CD4-positive, alpha-beta T cell treated with Interleukin-10 for 1 hour (primary cell): ENCODE measurements around the gene CMTM7.

Source experiments
- DNase-seq: peaks from one replicate; pipeline ENCODE4 v3.0.0-alpha.2; 2020

Gene CMTM7

DNA sequence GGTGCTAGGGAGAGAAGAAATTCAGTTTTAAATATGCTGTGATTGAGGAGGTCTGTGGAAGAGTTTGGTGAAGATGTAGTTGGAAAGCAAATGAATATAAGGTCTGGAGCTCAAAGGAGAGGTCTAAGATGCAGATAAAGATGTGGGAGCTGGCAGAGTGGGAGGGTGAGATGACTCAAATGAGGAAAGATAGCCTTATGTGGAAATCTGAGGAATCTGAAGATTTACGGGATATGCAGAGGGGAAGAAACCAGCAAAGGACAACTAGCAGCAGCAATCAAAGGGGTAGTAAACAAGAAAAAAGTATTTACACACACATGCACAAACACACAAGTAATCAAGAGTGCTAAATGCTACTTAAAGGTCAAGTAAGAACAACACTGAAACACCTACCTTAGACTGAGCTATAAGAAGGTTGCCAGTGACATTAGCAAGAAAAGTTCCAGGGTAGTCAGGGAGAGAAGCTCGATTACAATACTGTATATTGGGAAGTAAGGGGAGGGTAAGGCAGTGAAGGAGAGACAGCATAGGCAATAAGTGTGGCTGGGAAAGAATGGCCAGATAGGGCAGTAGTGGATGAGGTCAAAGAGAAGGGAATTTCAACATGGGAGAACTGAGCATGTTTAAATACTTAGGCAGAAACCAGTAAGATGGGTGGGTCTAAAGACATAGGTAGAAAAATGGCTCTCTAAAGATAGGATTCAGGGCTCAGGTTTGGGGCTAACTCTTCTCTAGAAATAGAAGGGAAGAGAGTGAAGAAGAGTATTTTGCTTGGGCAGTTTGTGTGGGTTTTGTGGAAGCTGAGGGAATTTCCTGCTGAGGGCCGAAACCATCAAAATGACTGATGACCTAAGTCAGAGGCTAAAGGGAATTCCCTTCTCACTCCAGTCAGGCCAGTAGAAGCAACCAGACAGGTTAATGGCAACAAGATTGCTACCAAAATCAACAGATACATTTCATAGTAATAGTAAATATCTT lies 102.1 kb downstream of the CMTM7 start:
- DNase-seq, result no peak

- DNase-seq, result no peak
Observed at GRCh38 chr3:32495085-32495484, 103.4 kb downstream of the CMTM7 start.

DNA sequence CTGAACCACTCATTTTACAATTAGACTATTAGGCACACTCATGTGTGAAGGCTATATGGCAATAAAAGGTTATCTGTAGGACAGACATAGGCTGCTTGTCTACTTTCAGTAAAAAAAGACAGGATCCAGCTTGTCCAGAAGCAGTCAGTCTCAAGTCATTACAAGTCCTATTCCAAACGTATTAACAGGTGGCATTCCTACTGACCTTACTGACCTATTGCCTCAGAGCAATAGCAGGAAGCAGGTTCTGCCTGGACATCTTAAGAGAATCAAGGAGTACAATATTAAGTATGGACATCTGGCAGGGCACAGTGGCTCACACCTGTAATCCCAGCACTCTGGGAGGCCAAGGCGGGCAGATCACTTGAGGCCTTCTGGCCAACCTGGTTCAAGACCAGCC lies 104.0 kb downstream of the CMTM7 start:
- DNase-seq, result no peak

- no peak for DNase-seq
Observed at GRCh38 chr3:32498252-32498651, 106.6 kb downstream of the CMTM7 start.

- DNase-seq, result no peak
Observed at GRCh38 chr3:32498992-32499391, 107.3 kb downstream of the CMTM7 start.

- DNase-seq, result no peak
Observed at GRCh38 chr3:32499585-32499984, 107.9 kb downstream of the CMTM7 start.

DNA sequence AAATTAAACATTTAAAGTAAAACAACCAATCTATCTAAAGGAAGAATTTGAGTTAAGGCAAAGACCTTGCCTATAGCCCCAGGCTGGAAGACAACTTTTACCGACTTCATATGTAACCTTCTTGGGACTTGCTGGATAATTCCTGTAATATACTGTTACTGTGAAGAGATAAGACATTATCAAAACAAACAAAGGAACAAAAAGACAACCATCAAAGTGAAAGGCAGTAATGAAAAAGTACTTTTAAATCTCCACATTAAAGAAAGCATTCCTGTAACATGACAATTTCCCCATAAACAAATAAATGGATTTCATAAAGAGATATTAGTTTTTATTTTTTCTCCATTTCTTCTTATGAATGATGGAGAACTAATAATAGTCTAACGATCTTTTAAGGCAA lies 108.6 kb downstream of the CMTM7 start:
- DNase-seq, result no peak

- no peak for DNase-seq
Observed at GRCh38 chr3:32500880-32501782, 109.5 kb downstream of the CMTM7 start.

DNA sequence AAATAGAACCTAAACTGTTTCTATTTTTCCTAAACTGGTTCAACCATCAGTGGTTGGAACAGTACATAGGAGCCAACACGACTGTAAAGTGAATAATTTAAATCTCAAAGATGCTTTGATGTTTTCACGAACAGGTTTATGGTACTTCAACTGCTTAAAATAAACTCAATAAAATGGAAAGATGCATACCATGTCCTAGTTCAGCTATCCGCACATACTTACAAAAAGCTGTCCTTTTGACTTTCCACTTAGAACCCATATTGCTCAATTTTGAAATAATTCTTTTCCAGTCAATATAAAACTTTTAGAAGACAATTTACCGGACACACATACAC lies 110.1 kb downstream of the CMTM7 start:
- DNase-seq, result no peak

DNA sequence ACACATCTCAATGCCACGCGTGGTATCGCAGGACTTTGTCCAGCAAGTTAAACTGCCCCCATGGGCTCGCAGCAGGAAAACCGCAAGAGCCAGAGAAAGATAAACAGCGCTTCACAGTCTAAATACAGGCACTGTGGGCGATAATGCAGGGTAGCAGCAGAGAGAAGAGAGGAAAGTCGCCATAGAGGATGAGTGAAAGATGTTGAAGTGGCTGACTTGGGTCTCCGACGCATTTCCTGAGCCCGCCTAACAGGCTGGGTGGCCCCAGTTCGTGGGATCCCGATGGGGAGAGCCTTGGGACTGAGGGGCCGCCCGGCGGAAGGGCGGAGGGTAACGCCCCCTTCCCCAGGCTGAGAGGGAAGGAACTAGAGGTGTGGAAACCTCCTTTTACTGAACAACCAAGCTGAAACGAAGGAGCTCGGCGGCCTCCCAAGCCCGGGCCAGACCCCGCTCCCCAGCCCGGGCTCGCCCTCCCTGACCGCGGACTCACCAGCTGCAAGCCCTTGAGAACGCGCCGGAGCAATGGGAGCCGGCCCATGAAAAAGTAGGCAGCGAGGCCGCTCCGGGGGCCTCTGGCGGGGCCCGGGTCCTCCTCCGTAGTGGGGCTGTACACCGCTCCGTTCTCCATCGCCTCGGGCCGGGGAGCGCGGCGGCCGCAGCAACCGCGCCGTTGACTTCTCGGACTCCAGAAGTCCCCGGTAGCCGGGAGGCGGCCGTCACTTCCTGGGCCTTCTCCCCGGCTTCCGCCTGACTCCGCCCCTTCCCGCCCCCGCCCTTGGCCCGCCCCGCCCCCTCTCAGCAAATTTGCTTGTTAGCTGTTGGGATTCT lies 110.7 kb downstream of the CMTM7 start, which contains the start of gene CMTM6:
Gene CMTM6 (minus strand): TSS at position 735 of the 828 bp plus-strand sequence. CDS start 107 bp downstream, at position 628.
- peak; percentile 80 for DNase-seq

DNA sequence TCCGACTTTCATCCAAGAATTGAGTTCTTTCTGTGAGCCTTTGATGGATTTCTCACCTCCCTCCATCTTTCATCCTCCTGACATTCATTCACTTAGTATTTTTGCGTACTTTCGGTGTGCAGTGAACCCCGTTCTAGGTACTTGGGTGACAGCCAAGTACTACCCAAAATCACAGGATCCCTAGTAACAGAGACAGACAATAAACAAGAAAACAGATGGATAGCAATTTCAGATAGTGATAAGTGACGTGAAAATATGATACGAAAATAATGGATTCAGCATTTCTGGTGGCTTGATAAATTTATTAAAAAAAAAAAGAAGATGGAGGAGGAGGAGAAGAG lies 111.3 kb downstream of the CMTM7 start:
- DNase-seq, result no peak
